Breast epithelium (tissue), 4 donors: ENCODE results near the gene ACOXL. TPM values are rescaled to one million over a fixed set of nuclear protein-coding genes. Genes with fewer than 3 reads are reported as not detected.
A peak's percentile ranks its signal among the peaks of the same experiment; 100 is the strongest.

Source experiments
- DNase-seq, 2 donors: peaks; one replicate each; pipeline ENCODE4 v3.0.0-alpha.2; 2019; ENCODE audit warnings: low spot score in 2 of 2
- H3K27ac ChIP-seq, 2 donors: fragments of 200-600 bp; sonication (generic) in 1 of 2; one replicate each; pipeline ENCODE4 v1.5.1; 2016 to 2019; ENCODE audit warnings: mild to moderate bottlenecking in 1 of 2
- H3K27me3 ChIP-seq, 2 donors: fragments of 200-600 bp; sonication (generic) in 1 of 2; one replicate each; pipeline versions ENCODE4 v1.5.1 to v1.6.0; 2017 to 2019; ENCODE audit warnings: control low read depth in 1 of 2, mild to moderate bottlenecking in 1 of 2
- H3K36me3 ChIP-seq: fragments of 200-600 bp; one replicate; pipeline ENCODE4 v1.5.1; 2019
- H3K4me1 ChIP-seq, 2 donors: fragments of 200-600 bp; sonication (generic); one replicate each; pipeline ENCODE4 v1.5.1; 2016 to 2019; ENCODE audit warnings: control low read depth in 1 of 2
- H3K4me3 ChIP-seq, 3 donors: fragments of 200-600 bp; sonication (generic); 1 replicate in 2 of 3; 2 replicates in 1 of 3; pipeline ENCODE4 v1.5.1; 2016 to 2019; ENCODE audit warnings: mild to moderate bottlenecking in 3 of 3, moderate library complexity in 2 of 3
- H3K9me3 ChIP-seq, 2 donors: fragments of 200-600 bp; sonication (generic) in 1 of 2; one replicate each; pipeline ENCODE4 v1.5.1; 2016 to 2019; ENCODE audit warnings: control low read depth in 1 of 2
- POLR2A ChIP-seq: fragments of 450-650 bp; IDR thresholded peaks from one replicate; pipeline ENCODE4 v1.6.1; 2016; ENCODE audit warnings: antibody characterized with exemption, mild to moderate bottlenecking, moderate library complexity
- POLR2AphosphoS5 ChIP-seq, 3 donors: sonication (generic); formaldehyde crosslinking; IDR thresholded peaks; one replicate each; pipeline ENCODE4 v1.6.1; 2017; ENCODE audit warnings: antibody characterized with exemption in 3 of 3
- intact Hi-C: fragments of 100-400 bp; cut with DNase I; formaldehyde crosslinking; loops from one replicate; pipeline ENCODE4 v1.15.1; 2023; ENCODE audit warnings: low total_unique reads
- total RNA-seq, 3 donors: library from RNA; depleted of rRNA; stranded (reverse); fragments of >200 nt; gene quantifications; one replicate each; pipeline ENCODE4 v1.1.0, GENCODE V29; 2016
- TF ChIP-seq, protein P1 (sequence below), 3 donors: fragments of 450-650 bp; IDR thresholded peaks; one replicate each; pipeline ENCODE4 v1.5.1; 2016 to 2017; ENCODE audit warnings: antibody characterized with exemption in 3 of 3, mild to moderate bottlenecking in 3 of 3, moderate library complexity in 3 of 3

ACOXL gene
- total RNA-seq, 3 donors from 2014 or later: not detected

DNA sequence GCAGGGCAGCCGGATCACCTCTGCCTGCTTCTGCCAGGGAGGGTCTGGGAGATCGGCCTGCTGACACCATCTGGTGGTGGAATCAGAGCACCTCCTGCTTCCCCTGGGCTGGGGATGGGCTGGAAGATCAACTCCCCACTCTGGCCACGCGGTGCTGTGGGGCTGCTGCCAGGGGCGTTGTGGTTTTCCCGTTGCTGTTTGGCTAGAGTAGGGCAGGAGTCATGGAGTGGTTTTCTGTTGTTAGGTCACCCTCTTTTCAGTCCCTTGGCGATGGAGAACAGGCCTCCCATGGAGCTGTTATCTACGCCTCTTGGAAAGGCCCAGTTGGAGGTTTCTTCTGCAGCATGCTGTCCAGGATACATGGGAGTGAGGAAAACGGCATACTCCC is 403.5 kb downstream of the ACOXL start:
- Histone ChIP-seq H3K4me1 (peaks cover 0 to 11% of the 10 kb centered on the region in 2 donors), H3K27me3 (no peaks in the 10 kb centered on the region), H3K36me3 (no peaks in the 10 kb centered on the region), H3K27ac (peak overlapping the region; percentile 3 to 6), H3K9me3 (no peaks in the 10 kb centered on the region), H3K4me3 (peak overlapping the region in 1 of 3 donors; percentile 6)
- intact Hi-C loops: no loop called here
- peak in 1 of 2 donors; percentile 24 for DNase-seq
- TF ChIP-seq POLR2AphosphoS5 (IDR thresholded peaks at IDR 0.05) (peak in 1 of 3 donors; percentile 16), POLR2A (no peak)
- TF ChIP-seq, protein P1, sequence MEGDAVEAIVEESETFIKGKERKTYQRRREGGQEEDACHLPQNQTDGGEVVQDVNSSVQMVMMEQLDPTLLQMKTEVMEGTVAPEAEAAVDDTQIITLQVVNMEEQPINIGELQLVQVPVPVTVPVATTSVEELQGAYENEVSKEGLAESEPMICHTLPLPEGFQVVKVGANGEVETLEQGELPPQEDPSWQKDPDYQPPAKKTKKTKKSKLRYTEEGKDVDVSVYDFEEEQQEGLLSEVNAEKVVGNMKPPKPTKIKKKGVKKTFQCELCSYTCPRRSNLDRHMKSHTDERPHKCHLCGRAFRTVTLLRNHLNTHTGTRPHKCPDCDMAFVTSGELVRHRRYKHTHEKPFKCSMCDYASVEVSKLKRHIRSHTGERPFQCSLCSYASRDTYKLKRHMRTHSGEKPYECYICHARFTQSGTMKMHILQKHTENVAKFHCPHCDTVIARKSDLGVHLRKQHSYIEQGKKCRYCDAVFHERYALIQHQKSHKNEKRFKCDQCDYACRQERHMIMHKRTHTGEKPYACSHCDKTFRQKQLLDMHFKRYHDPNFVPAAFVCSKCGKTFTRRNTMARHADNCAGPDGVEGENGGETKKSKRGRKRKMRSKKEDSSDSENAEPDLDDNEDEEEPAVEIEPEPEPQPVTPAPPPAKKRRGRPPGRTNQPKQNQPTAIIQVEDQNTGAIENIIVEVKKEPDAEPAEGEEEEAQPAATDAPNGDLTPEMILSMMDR (IDR thresholded peaks at IDR 0.05): no peak

DNA sequence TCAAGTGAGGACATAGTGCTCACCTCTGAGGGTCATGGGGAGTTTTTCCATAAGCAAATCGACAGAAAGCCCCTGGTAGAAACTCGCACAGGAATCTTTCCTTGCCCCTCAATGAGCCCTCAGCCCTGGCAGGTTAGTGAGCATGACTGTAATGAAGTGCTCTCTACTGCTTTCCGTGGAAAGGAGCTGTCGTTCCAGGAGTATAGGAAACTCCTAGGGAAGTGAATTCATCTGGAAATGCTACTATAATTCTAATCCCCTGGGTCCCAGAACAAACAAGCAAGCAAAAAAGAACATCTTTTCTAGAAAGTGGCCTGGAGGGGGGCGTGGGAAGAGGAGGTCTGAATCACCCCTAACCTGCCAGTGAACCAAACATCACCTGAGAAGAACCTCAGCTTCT is 406.5 kb downstream of the ACOXL start:
- intact Hi-C loops: no loop called here
- peak overlapping the region; percentile 22 to 71 for H3K27ac ChIP-seq
- DNase-seq: no peak
- H3K27me3 ChIP-seq: no peaks in the 10 kb centered on the region
- no peak overlapping the region for H3K4me3 ChIP-seq
- H3K9me3 ChIP-seq: no peaks in the 10 kb centered on the region
- TF ChIP-seq POLR2AphosphoS5 (IDR thresholded peaks at IDR 0.05) (no peak), POLR2A (no peak)
- TF ChIP-seq, protein P1 (IDR thresholded peaks at IDR 0.05): no peak
- H3K4me1 ChIP-seq: peaks cover 0 to 11% of the 10 kb centered on the region in 2 donors
- H3K36me3 ChIP-seq: no peaks in the 10 kb centered on the region

DNA sequence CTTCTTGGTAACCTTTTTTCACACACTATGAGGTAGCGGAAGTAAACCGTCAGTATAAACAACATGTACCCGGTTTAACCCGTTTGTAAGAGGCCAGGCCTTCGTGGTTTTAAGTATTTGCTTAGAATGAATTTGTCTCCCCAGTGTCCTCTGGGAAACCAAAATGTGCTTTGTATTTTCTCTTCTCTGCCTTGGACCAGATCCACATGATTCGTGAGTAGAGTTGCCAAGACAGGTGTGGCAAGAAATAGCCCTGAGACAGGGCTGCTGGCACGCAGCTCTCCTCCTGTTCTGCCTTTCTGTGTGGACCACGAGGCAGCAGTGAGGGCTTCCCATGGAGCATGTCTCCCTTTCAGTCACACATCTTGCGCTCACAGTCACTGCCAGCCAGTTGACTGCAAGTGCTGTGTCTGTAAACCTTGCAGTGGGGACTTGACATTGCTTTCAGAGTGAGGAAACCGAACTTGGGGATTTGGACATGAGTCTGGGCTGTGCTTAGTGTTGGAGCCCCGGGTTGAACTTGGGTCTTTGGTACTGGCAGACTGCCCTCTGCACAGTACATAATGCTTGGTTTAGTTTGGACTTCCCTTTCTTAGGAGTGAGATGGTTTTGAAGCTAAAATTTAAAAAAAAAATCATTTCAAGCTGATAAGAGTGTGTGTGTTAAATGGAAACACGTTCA is 407.4 kb downstream of the ACOXL start:
- H3K27ac ChIP-seq: peak overlapping the region; percentile 22 to 71
- H3K36me3 ChIP-seq: no peaks in the 10 kb centered on the region
- H3K4me1 ChIP-seq: peaks cover 0 to 11% of the 10 kb centered on the region in 2 donors
- peak; percentile 64 to 75 for DNase-seq
- TF ChIP-seq POLR2AphosphoS5 (IDR thresholded peaks at IDR 0.05): peak in 2 of 3 donors; percentile 22 to 67
- TF ChIP-seq POLR2A: no peak
- TF ChIP-seq, protein P1 (IDR thresholded peaks at IDR 0.05): no peak
- no peaks in the 10 kb centered on the region for H3K9me3 ChIP-seq
- no peaks in the 10 kb centered on the region for H3K27me3 ChIP-seq
- H3K4me3 ChIP-seq: no peak overlapping the region
- intact Hi-C loops: no loop called here

DNA sequence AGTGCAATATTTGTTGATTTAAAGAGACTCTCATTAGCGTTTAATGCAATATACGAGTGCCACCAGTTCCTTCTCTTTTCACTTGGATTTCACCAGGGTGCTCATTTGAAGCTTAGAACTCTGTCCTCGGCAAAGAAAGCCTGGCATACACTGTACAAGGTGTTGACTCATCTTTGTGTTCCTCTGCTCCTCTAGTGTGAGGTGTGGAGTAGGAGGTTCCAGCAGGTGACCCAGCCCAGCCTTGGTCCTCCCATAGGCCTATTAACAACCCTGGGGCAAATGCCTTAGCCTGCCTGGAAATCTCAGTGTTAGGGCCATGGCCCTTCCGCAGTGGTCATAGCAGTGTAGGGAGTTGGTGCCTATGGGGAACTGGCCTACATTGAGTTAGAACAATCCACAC is 408.4 kb downstream of the ACOXL start:
- no peak overlapping the region for H3K27ac ChIP-seq
- intact Hi-C loops: no loop called here
- no peak overlapping the region for H3K4me3 ChIP-seq
- TF ChIP-seq POLR2AphosphoS5 (IDR thresholded peaks at IDR 0.05): no peak
- TF ChIP-seq, protein P1 (IDR thresholded peaks at IDR 0.05): no peak
- TF ChIP-seq POLR2A: no peak
- H3K27me3 ChIP-seq: no peaks in the 10 kb centered on the region
- no peak for DNase-seq
- peaks cover 0 to 11% of the 10 kb centered on the region in 2 donors for H3K4me1 ChIP-seq
- H3K36me3 ChIP-seq: no peaks in the 10 kb centered on the region
- H3K9me3 ChIP-seq: no peaks in the 10 kb centered on the region

DNA sequence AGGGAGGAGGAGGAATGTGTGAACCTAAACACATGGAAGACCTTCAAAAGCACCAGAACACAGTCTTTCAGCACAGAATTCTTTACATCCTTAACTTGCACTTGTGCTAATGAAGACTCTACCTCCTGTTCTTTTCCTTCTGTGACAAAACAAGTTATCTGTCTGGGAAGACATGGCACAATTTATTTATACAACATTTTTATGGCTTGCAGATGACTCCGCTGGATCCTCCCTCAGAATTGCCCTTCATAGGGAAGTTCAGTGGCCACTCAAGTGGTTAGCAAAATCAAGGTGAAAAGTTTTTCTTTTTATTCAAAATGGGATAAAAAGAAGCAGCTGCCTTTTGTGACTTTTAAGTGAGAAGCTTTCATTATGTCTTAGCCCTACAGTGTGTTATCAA is 409.7 kb downstream of the ACOXL start:
- Histone ChIP-seq H3K9me3 (no peaks in the 10 kb centered on the region), H3K4me3 (no peak overlapping the region), H3K27me3 (no peaks in the 10 kb centered on the region), H3K4me1 (peaks cover 0 to 11% of the 10 kb centered on the region in 2 donors), H3K27ac (no peak overlapping the region), H3K36me3 (no peaks in the 10 kb centered on the region)
- DNase-seq: no peak
- intact Hi-C loops: no loop called here
- TF ChIP-seq, protein P1 (IDR thresholded peaks at IDR 0.05): no peak
- TF ChIP-seq POLR2AphosphoS5 (IDR thresholded peaks at IDR 0.05): no peak
- TF ChIP-seq POLR2A: no peak
